GM12891 (cell line): ENCODE results near the gene DDI1.
"Not testable (repeated sequence)": the region's sequence is repeated elsewhere in the genome, so short reads cannot be mapped to it uniquely, and the experiment has no call there.

Source experiments
- POLR2A ChIP-seq: IDR thresholded peaks from 2 replicates; pipeline ENCODE4 v1.6.1; 2011; ENCODE audit warnings: low read depth, low read length, control low read depth
- POLR2AphosphoS5 ChIP-seq: IDR thresholded peaks from 2 replicates; pipeline ENCODE4 v1.6.1; 2011; ENCODE audit warnings: low read depth, low read length, control low read depth

DNA sequence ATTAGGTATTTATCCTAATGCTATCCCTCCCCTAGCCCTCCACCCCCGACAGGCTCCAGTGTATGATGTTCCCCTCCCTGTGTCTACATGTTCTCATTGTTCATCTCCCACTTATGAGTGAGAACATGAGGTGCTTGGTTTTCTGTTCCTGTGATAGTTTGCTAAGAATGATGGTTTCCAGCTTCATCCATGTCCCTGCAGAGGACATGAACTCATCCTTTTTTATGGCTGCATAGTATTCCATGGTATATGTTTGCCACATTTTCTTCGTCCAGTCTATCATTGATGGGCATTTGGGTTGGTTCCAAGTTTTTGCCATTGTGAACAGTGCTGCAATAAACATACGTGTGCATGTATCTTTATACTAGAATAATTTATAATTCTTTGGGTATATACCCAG lies 10.4 kb downstream of the DDI1 start:
- not testable (repeated sequence) for TF ChIP-seq POLR2AphosphoS5, POLR2A
